ENCODE measurements around the gene IL1A. TPM values are rescaled to one million over a fixed set of nuclear protein-coding genes. Genes with fewer than 3 reads are reported as not detected.

Gene IL1A
- total and polyA plus RNA-seq, 10 of the 15 experiments (the other 5 are each of a cell fraction or from before 2014, with no cell fraction given) = 0.10 to 8.7 (median 6.9) TPM

GRCh38 chr2:112740527-112740926 is 43.8 kb downstream of the IL1A start:
- ChIA-PET CTCF (interaction anchor here (0.8 to 17.7 kb wide), 9 partner anchors 9 to 207 kb away, joined by 3 to 496 read pairs (median 7); no protein-coding TSS in a partner anchor), RAD21 (ENCODE audit: unreplicated experiment) (interaction anchor here (1.6 to 3.7 kb wide), 3 partner anchors 9 to 201 kb away, joined by 4 to 15 read pairs (median 6); no protein-coding TSS in a partner anchor), SMC1A (ENCODE audit: uncharacterized antibody, unreplicated experiment) (interaction anchor here (0.7 to 4.5 kb wide), 5 partner anchors 9 to 220 kb away, joined by 3 to 23 read pairs (median 3); no protein-coding TSS in a partner anchor), POLR2A (interaction anchor here (1.1 kb wide), 1 partner anchor 145 kb away, joined by 4 read pairs; no protein-coding TSS in a partner anchor)
- no peaks in the 10 kb centered on the region for H3K79me2 ChIP-seq (ENCODE audit: control insufficient read depth, insufficient read depth, low read length)
- H3K4me2 ChIP-seq (ENCODE audit: control insufficient read depth, insufficient read depth) = no peak overlapping the region
- no peak overlapping the region for H2AFZ ChIP-seq (ENCODE audit: control insufficient read depth, low read depth, low read length)
- 98% methylated on average over 7 of the region's 7 CpGs for WGBS (ENCODE audit: insufficient coverage, insufficient replicate concordance, low lambda C conversion rate, missing lambda C conversion rate)
- TF ChIP-seq RB1 (IDR thresholded peaks at IDR 0.05; ENCODE audit: borderline replicate concordance) = no peak
- TF ChIP-seq SMAD1 (IDR thresholded peaks at IDR 0.05; ENCODE audit: low read depth, partially characterized antibody) = no peak
- no peak for TF ChIP-seq BCLAF1 (IDR thresholded peaks at IDR 0.05)
- H3K4me1 ChIP-seq (ENCODE audit: control insufficient read depth, insufficient read depth, low read length) = no peaks in the 10 kb centered on the region
- H4K20me1 ChIP-seq (ENCODE audit: control insufficient read depth, insufficient read depth) = no peaks in the 10 kb centered on the region
- H3K36me3 ChIP-seq (ENCODE audit: control insufficient read depth in 2 of 2, insufficient read depth in 2 of 2, low read length in 1 of 2) = peaks cover 9 to 41% of the 10 kb centered on the region in 2 experiments
- H3K27ac ChIP-seq (ENCODE audit: control insufficient read depth, insufficient read depth) = no peak overlapping the region
- no peaks in the 10 kb centered on the region for H3K9me3 ChIP-seq (replicated peaks; ENCODE audit: control insufficient read depth, insufficient read depth, low read length)
- in situ Hi-C loops (cut with MboI) = no loop called here
- DNase-seq (ENCODE audit: low read depth, low spot score) = no peak
- BruUV-seq (replicated peaks) = no TSS peak
- no peak for FAIRE-seq
- ATAC-seq = no peak
- intact Hi-C loops (cut with micrococcal nuclease; ENCODE audit: unreplicated experiment) = no loop called here
- H3K9ac ChIP-seq (ENCODE audit: control insufficient read depth, insufficient read depth, low read length) = no peak overlapping the region
- no peaks in the 10 kb centered on the region for H3K27me3 ChIP-seq (replicated peaks in 1 of 2; ENCODE audit: control insufficient read depth in 2 of 2, insufficient read depth in 2 of 2, low read length in 1 of 2)
- no peak overlapping the region for H3K4me3 ChIP-seq

Data from GM12878 (cell line).